Sciatic nerve (tissue), 2 donors: ENCODE results near the gene TPD52L1. TPM values are rescaled to one million over a fixed set of nuclear protein-coding genes. Genes with fewer than 3 reads are reported as not detected.

Source experiments
- ATAC-seq: fragments of 200-7000 bp; cut with Tn5 transposase; one replicate; pipeline ENCODE4 v1.9.1; 2020; ENCODE audit warnings: mild to moderate bottlenecking, moderate library complexity
- DNase-seq: peaks from one replicate; pipeline ENCODE4 v3.0.0-alpha.2; 2020; ENCODE audit warnings: low spot score
- intact Hi-C: fragments of 100-400 bp; cut with DNase I; formaldehyde crosslinking; loops from one replicate; pipeline ENCODE4 v1.14.2; 2022
- total RNA-seq: library from RNA; stranded (reverse); fragmentation: NEBNext Ultra II Directional; extraction: Animal tissue kit (Norgen Biotek cat#: 25700); gene quantifications from one replicate; pipeline ENCODE4 v1.2.1, GENCODE V29; 2021
- donor health status: DM: no; HTN: no; CAD: no.
- donor health status: DM: no; HTN: no; CAD: no.

The TPD52L1 gene
- total RNA-seq, 1 donor from 2014 or later: 38.1 TPM

DNA sequence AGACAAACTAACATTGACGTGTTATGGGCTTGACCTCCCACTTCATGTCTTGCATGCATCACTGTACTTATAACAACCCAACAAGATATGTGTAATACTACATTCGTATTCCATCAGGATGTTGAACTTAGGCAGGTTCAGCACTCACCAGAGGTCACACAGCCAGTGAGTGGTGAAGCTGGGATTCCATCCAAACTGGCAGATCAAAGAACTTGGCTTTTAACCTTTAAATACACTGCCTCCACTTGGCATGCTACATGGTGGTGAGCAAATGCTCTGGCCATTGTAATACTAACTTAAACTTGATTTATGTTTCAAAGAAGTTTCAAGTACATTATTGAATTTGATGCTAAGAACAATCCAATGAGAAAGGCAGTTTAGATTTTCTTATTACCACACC lies 158.9 kb downstream of the TPD52L1 start:
- intact Hi-C loops: loop anchor here (5.0 kb wide), 1 partner anchor 455 kb away; no protein-coding TSS in a partner anchor
- DNase-seq: no peak
- no peak for ATAC-seq

- ATAC-seq (no peak), DNase-seq (no peak)
- intact Hi-C loops: loop anchor here (5.0 kb wide), 1 partner anchor 454 kb away; no protein-coding TSS in a partner anchor
Observed at GRCh38 chr6:125312950-125313349, 159.4 kb downstream of the TPD52L1 start.

Other genes starting within 250 kb of the TPD52L1 start
- 43.5 TPM for gene RNF217, start 191.3 kb upstream of the TPD52L1 start, total RNA-seq
- gene HDDC2, start 148.2 kb downstream of the TPD52L1 start, total RNA-seq: 58.4 TPM